GM18499 (cell line): ENCODE results near the gene WARS2.

Experiments used
- ATAC-seq: cut with Tn5 transposase; IDR thresholded peaks from one replicate; pipeline ENCODE4 v1.9.1; 2021; ENCODE audit warnings: moderate number of reproducible peaks; ENCODE audit not compliant: insufficient read depth, unreplicated experiment

The WARS2 gene

GRCh38 chr1:119040489-119040888, 100.0 kb downstream of the WARS2 start:
- no peak for ATAC-seq

- ATAC-seq = no peak
Observed at GRCh38 chr1:119038363-119038762, 102.1 kb downstream of the WARS2 start.

GRCh38 chr1:119034359-119034758, 106.1 kb downstream of the WARS2 start:
- ATAC-seq = no peak

GRCh38 chr1:119032986-119033385, 107.5 kb downstream of the WARS2 start:
- no peak for ATAC-seq

- ATAC-seq = no peak
Observed at GRCh38 chr1:119027759-119028158, 112.7 kb downstream of the WARS2 start.

GRCh38 chr1:119026956-119027355, 113.5 kb downstream of the WARS2 start:
- no peak for ATAC-seq

GRCh38 chr1:119015547-119015946, 124.9 kb downstream of the WARS2 start:
- no peak for ATAC-seq

- no peak for ATAC-seq
Observed at GRCh38 chr1:119012383-119012782, 128.1 kb downstream of the WARS2 start.

GRCh38 chr1:119011706-119012105, 128.7 kb downstream of the WARS2 start:
- ATAC-seq = no peak

GRCh38 chr1:119011116-119011515, 129.3 kb downstream of the WARS2 start:
- no peak for ATAC-seq

- no peak for ATAC-seq
Observed at GRCh38 chr1:119010201-119010600, 130.3 kb downstream of the WARS2 start.

- no peak for ATAC-seq
Observed at GRCh38 chr1:119009312-119009655, 131.2 kb downstream of the WARS2 start.

- no peak for ATAC-seq
Observed at GRCh38 chr1:119008483-119009311, 131.8 kb downstream of the WARS2 start.

GRCh38 chr1:119007670-119008482, 132.6 kb downstream of the WARS2 start:
- ATAC-seq = no peak

GRCh38 chr1:119007339-119007669, 133.1 kb downstream of the WARS2 start:
- ATAC-seq = no peak

- no peak for ATAC-seq
Observed at GRCh38 chr1:119006406-119007279, 133.8 kb downstream of the WARS2 start.

- ATAC-seq = no peak
Observed at GRCh38 chr1:119005724-119006405, 134.6 kb downstream of the WARS2 start.

- no peak for ATAC-seq
Observed at GRCh38 chr1:119004781-119005180, 135.7 kb downstream of the WARS2 start.

- ATAC-seq = no peak
Observed at GRCh38 chr1:119004129-119004527, 136.3 kb downstream of the WARS2 start.

GRCh38 chr1:119003413-119004128, 136.9 kb downstream of the WARS2 start:
- ATAC-seq = no peak
